DND-41 (cell line): Measurements from ENCODE around the gene TAX1BP3.

Experiments used
- ATAC-seq: fragments of 200-7000 bp; cut with Tn5 transposase; 3 replicates; pipeline ENCODE4 v1.9.1; 2021; ENCODE audit warnings: low read depth; ENCODE audit not compliant: insufficient read depth
- DNase-seq: peaks from one replicate; pipeline ENCODE4 v3.0.0-alpha.2; 2020
- H2AFZ ChIP-seq: 2 replicates; pipeline ENCODE4 v1.6.0; 2012; ENCODE audit warnings: low read depth, low read length
- H3K27ac ChIP-seq: 2 replicates; pipeline ENCODE4 v1.5.1; 2012; ENCODE audit warnings: low read length, inconsistent platforms
- H3K27me3 ChIP-seq: fragments of 200-600 bp; sonication (generic); 2 replicates; pipeline ENCODE4 v1.6.0; 2012; ENCODE audit warnings: low read length, mild to moderate bottlenecking, inconsistent platforms; ENCODE audit not compliant: insufficient read depth, poor library complexity
- H3K36me3 ChIP-seq: 2 replicates; pipeline ENCODE4 v1.5.1; 2012; ENCODE audit warnings: low read length, inconsistent platforms; ENCODE audit not compliant: insufficient read depth
- H3K4me1 ChIP-seq: 2 replicates; pipeline ENCODE4 v1.5.1; 2012; ENCODE audit warnings: mild to moderate bottlenecking, low read length; ENCODE audit not compliant: insufficient read depth
- H3K4me2 ChIP-seq: 2 replicates; pipeline ENCODE4 v1.6.0; 2012; ENCODE audit warnings: mild to moderate bottlenecking, moderate library complexity, low read length, inconsistent platforms; ENCODE audit not compliant: insufficient read depth
- H3K4me3 ChIP-seq, 2 experiments: fragments of 200-600 bp in 1 of 2; shearing (Covaris generic) in 1 of 2; 2 replicates each; pipeline ENCODE4 v1.5.1; 2012 to 2016; ENCODE audit warnings: inconsistent platforms in 2 of 2, low read length in 2 of 2, mild to moderate bottlenecking in 2 of 2, low read depth in 1 of 2, moderate library complexity in 1 of 2
- H3K79me2 ChIP-seq: 2 replicates; pipeline ENCODE4 v1.6.0; 2012; ENCODE audit warnings: low read length, inconsistent platforms; ENCODE audit not compliant: insufficient read depth
- H3K9ac ChIP-seq: 2 replicates; pipeline ENCODE4 v1.6.0; 2012; ENCODE audit warnings: low read depth, mild to moderate bottlenecking, inconsistent platforms, low read length, moderate library complexity
- H3K9me3 ChIP-seq: 2 replicates; pipeline ENCODE4 v1.5.1; 2012; ENCODE audit warnings: low read length, moderate library complexity, mild to moderate bottlenecking, inconsistent platforms; ENCODE audit not compliant: insufficient read depth, severe bottlenecking
- H4K20me1 ChIP-seq: 2 replicates; pipeline ENCODE4 v1.6.0; 2012; ENCODE audit warnings: low read length; ENCODE audit not compliant: insufficient read depth
- EZH2 ChIP-seq: IDR thresholded peaks from 3 replicates; pipeline ENCODE4 v1.6.1; 2012; ENCODE audit warnings: borderline replicate concordance, low read depth, mild to moderate bottlenecking, moderate library complexity, low read length, inconsistent platforms; ENCODE audit not compliant: severe bottlenecking
- TF ChIP-seq, protein P1 (sequence below): IDR thresholded peaks from 2 replicates; pipeline ENCODE4 v1.5.1; 2012; ENCODE audit warnings: borderline replicate concordance, low read length, moderate library complexity, mild to moderate bottlenecking; ENCODE audit not compliant: poor library complexity, severe bottlenecking; ENCODE audit errors: extremely low read depth

Gene TAX1BP3

DNA sequence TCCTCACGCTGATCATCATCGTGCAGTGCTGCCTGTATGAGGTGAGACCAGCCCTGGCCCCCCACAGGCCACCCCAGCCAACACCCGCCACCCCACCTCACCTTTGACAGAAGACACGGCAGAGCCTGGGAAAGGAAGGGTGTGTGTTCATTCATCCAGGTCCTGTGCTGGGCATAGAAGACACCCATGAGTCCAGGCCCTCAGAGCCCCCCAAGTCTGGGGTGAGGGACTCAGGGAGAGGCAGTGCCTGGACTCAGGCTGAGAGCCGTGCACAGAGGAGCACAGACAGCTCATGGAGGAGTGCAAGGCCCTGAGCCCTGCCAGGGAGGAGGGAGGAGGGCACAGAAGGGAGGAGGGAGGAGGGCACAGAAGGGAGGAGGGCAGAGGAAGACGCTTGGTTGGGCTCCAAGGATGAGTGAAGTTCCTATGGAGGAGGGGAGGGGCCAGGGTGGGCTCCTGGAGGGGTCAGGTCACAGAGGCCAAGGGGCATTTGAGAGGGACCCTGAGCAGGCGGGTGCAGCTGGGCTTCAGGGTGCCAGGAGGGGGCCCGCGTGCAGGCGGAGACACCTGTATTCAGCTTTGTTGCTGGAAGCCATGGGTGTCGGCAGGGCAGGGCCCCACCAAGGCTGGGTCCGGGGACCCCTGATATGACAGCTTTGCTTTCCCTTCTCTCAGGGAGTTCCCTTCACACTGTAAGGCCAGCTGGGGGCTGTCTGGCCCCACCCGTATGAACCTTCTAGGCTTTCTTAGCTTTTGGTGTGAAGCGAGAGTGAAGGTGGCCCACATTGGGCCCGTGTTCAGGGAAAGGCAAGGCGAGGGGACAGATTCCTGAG is 11.4 kb downstream of the TAX1BP3 start:
- H3K27me3 ChIP-seq, result no peaks in the 10 kb centered on the region
- no peaks in the 10 kb centered on the region for H3K79me2 ChIP-seq
- DNase-seq (no peak), ATAC-seq (no peak; the same call in 2 of the 3 replicates)
- H3K9ac ChIP-seq, result no peak overlapping the region
- no peak overlapping the region for H3K4me2 ChIP-seq
- H2AFZ ChIP-seq, result no peak overlapping the region
- no peaks in the 10 kb centered on the region for H3K9me3 ChIP-seq
- no peak overlapping the region for H3K27ac ChIP-seq
- TF ChIP-seq, protein P1, sequence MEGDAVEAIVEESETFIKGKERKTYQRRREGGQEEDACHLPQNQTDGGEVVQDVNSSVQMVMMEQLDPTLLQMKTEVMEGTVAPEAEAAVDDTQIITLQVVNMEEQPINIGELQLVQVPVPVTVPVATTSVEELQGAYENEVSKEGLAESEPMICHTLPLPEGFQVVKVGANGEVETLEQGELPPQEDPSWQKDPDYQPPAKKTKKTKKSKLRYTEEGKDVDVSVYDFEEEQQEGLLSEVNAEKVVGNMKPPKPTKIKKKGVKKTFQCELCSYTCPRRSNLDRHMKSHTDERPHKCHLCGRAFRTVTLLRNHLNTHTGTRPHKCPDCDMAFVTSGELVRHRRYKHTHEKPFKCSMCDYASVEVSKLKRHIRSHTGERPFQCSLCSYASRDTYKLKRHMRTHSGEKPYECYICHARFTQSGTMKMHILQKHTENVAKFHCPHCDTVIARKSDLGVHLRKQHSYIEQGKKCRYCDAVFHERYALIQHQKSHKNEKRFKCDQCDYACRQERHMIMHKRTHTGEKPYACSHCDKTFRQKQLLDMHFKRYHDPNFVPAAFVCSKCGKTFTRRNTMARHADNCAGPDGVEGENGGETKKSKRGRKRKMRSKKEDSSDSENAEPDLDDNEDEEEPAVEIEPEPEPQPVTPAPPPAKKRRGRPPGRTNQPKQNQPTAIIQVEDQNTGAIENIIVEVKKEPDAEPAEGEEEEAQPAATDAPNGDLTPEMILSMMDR, result no peak
- no peaks in the 10 kb centered on the region for H4K20me1 ChIP-seq
- H3K36me3 ChIP-seq, result peaks cover 12% of the 10 kb centered on the region; the same call in 1 of the 2 replicates
- no peaks in the 10 kb centered on the region for H3K4me1 ChIP-seq
- H3K4me3 ChIP-seq, result no peak overlapping the region

DNA sequence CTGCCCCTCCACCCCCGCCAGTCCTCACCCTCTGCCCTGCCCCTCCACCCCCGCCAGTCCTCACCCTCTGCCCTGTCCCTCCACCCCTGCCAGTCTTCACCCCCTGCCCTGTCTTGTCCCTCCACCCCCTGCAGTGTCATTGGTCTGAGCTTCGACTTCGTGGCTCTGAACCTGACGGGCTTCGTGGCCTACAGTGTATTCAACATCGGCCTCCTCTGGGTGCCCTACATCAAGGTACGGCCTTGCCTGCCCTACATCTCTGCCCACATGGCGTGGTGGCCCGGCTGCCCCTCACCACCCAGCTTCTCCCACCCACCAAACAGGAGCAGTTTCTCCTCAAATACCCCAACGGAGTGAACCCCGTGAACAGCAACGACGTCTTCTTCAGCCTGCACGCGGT is 12.0 kb downstream of the TAX1BP3 start:
- no peaks in the 10 kb centered on the region for H4K20me1 ChIP-seq
- no peak overlapping the region for H2AFZ ChIP-seq
- H3K9ac ChIP-seq, result no peak overlapping the region
- H3K4me3 ChIP-seq, result no peak overlapping the region
- TF ChIP-seq, protein P1, result no peak
- TF ChIP-seq EZH2, result no peak
- H3K27me3 ChIP-seq, result no peaks in the 10 kb centered on the region
- ATAC-seq (no peak), DNase-seq (no peak)
- no peaks in the 10 kb centered on the region for H3K4me1 ChIP-seq
- H3K9me3 ChIP-seq, result no peaks in the 10 kb centered on the region
- H3K36me3 ChIP-seq, result peaks cover 12% of the 10 kb centered on the region; the same call in 1 of the 2 replicates
- H3K79me2 ChIP-seq, result no peaks in the 10 kb centered on the region
- H3K4me2 ChIP-seq, result no peak overlapping the region
- H3K27ac ChIP-seq, result no peak overlapping the region

DNA sequence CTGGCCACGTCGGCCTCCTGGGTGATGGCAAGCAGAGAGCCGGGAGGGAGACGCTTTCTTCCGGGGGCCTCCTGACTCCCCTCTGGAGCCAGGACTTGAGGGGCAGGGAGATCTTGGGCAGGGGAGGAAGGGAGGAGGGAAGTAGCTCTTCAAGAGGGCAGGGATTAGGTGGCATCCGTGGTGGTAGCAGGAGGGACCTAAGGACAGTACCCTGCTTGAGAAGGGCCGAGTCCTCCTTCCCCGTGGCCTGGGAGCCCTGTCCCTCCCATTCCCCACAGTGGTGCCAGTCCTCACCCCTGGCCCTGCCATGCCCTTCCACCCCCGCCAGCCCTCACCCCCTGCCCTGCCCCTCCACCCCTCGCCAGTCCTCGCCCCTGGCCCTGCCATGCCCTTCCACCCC is 12.6 kb downstream of the TAX1BP3 start:
- Histone ChIP-seq H3K4me1 (no peaks in the 10 kb centered on the region), H3K36me3 (0 out of 2 replicates have a peak, but pooled peaks cover 6% of the 10 kb centered on the region), H3K9ac (no peak overlapping the region), H3K9me3 (no peaks in the 10 kb centered on the region), H3K27ac (no peak overlapping the region), H4K20me1 (no peaks in the 10 kb centered on the region), H2AFZ (no peak overlapping the region), H3K4me2 (no peak overlapping the region), H3K4me3 (no peak overlapping the region), H3K27me3 (no peaks in the 10 kb centered on the region), H3K79me2 (no peaks in the 10 kb centered on the region)
- DNase-seq (no peak), ATAC-seq (no peak)
- TF ChIP-seq, protein P1, result no peak
- TF ChIP-seq EZH2, result no peak
